Endothelial cell of umbilical vein (primary cell): Measurements from ENCODE around the gene PIWIL4. TPM values are rescaled to one million over a fixed set of nuclear protein-coding genes. Genes with fewer than 3 reads are reported as not detected.

Experiments
- Bru-seq: library from RNA; stranded (reverse); fragments of 400-500 nt; gene quantifications from one replicate; lab custom pipeline; 2021; lab: Mats Ljungman, UMichigan
- BruChase-seq, 2 experiments: library from RNA; stranded (reverse); fragments of 400-500 nt; gene quantifications; one replicate each; lab custom pipeline; 2021; lab: Mats Ljungman, UMichigan
- BruUV-seq: library from RNA; stranded (reverse); fragments of 400-500 nt; replicated peaks from 2 replicates; lab custom pipeline; 2021; lab: Mats Ljungman, UMichigan
- CTCF ChIA-PET: fragments of 300-600, 350-600 bp; sonication (Branson Sonifier 250); formaldehyde crosslinking; loops from one replicate; lab custom pipeline; 2021; ENCODE audit warnings: antibody characterized with exemption, inconsistent platforms; lab: Charles Lee
- POLR2A ChIA-PET: fragments of 300-600, 350-600 bp; sonication (Branson Sonifier 250); formaldehyde crosslinking; loops from one replicate; lab custom pipeline; 2021; ENCODE audit warnings: antibody characterized with exemption, inconsistent platforms; lab: Charles Lee
- DNase-seq: peaks from one replicate; pipeline ENCODE4 v3.0.0-alpha.2; 2011; ENCODE audit warnings: low read depth, low spot score
- FAIRE-seq: peaks from 2 replicates; lab custom pipeline; 2011; peaks lifted over from hg19 to GRCh38; lab: Jason Lieb, UNC
- H2AFZ ChIP-seq: 2 replicates; pipeline ENCODE4 v1.6.0; 2012; ENCODE audit warnings: low read depth, low read length, control low read depth, inconsistent platforms
- H3K27ac ChIP-seq: 2 replicates; pipeline ENCODE4 v1.5.1; 2011; ENCODE audit warnings: low read depth, mild to moderate bottlenecking, control low read depth, low read length, moderate library complexity; ENCODE audit not compliant: insufficient read depth
- H3K27me3 ChIP-seq, 2 experiments: 2 replicates each; pipeline versions ENCODE4 v1.6.0 to v1.6.1; 2011; ENCODE audit warnings: low read length in 2 of 2, mixed read lengths in 1 of 2; ENCODE audit not compliant: control insufficient read depth in 2 of 2, insufficient read depth in 2 of 2
- H3K36me3 ChIP-seq, 2 experiments: 2 replicates in 1 of 2; 3 replicates in 1 of 2; pipeline ENCODE4 v1.5.1; 2011; ENCODE audit warnings: low read length in 2 of 2, mild to moderate bottlenecking in 1 of 2, moderate library complexity in 1 of 2; ENCODE audit not compliant: control insufficient read depth in 2 of 2, insufficient read depth in 2 of 2; ENCODE audit errors: extremely low read depth in 1 of 2
- H3K4me1 ChIP-seq: 3 replicates; pipeline ENCODE4 v1.5.1; 2011; ENCODE audit warnings: mild to moderate bottlenecking, low read length; ENCODE audit not compliant: control insufficient read depth, insufficient read depth; ENCODE audit errors: extremely low read depth
- H3K4me2 ChIP-seq: 2 replicates; pipeline ENCODE4 v1.6.1; 2011; ENCODE audit warnings: low read length, control low read depth, mixed read lengths; ENCODE audit not compliant: insufficient read depth
- H3K4me3 ChIP-seq, 3 experiments: fragments of 200-600 bp in 1 of 3; sonication (generic), shearing (Covaris generic) in 1 of 3; replicated peaks in 1 of 3; 2 replicates each; pipeline ENCODE4 v1.5.1; 2011 to 2016; ENCODE audit warnings: control low read depth in 3 of 3, low read length in 3 of 3, mild to moderate bottlenecking in 2 of 3, inconsistent platforms in 1 of 3, low read depth in 1 of 3, moderate library complexity in 1 of 3; ENCODE audit not compliant: insufficient read depth in 1 of 3
- H3K79me2 ChIP-seq: 2 replicates; pipeline ENCODE4 v1.6.0; 2012; ENCODE audit warnings: low read length, inconsistent platforms; ENCODE audit not compliant: control insufficient read depth, insufficient read depth
- H3K9ac ChIP-seq: replicated peaks from 2 replicates; pipeline ENCODE3; 2011; ENCODE audit warnings: low read length, control low read depth; ENCODE audit not compliant: insufficient read depth; ENCODE audit errors: extremely low read depth
- H3K9me1 ChIP-seq: replicated peaks from 3 replicates; pipeline ENCODE4 v1.6.0; 2011; ENCODE audit warnings: mild to moderate bottlenecking, low read length; ENCODE audit not compliant: control insufficient read depth, insufficient read depth; ENCODE audit errors: extremely low read depth
- H3K9me3 ChIP-seq: replicated peaks from 2 replicates; pipeline ENCODE4 v1.5.1; 2012; ENCODE audit warnings: low read length, inconsistent platforms; ENCODE audit not compliant: control insufficient read depth, insufficient read depth
- H4K20me1 ChIP-seq: replicated peaks from 2 replicates; pipeline ENCODE3; 2011; ENCODE audit warnings: mild to moderate bottlenecking, low read length; ENCODE audit not compliant: control insufficient read depth, insufficient read depth; ENCODE audit errors: extremely low read depth
- EZH2 ChIP-seq: IDR thresholded peaks from 2 replicates; pipeline ENCODE4 v1.6.1; 2012; ENCODE audit warnings: borderline replicate concordance, low read depth, mild to moderate bottlenecking, moderate library complexity, low read length, inconsistent platforms; ENCODE audit not compliant: severe bottlenecking
- FOS ChIP-seq: IDR thresholded peaks from 2 replicates; pipeline ENCODE4 v1.6.1; 2011; ENCODE audit warnings: mild to moderate bottlenecking, low read length, moderate library complexity, borderline replicate concordance; ENCODE audit not compliant: insufficient read depth
- GATA2 ChIP-seq: IDR thresholded peaks from 2 replicates; pipeline ENCODE4 v1.7.0; 2011; ENCODE audit warnings: low read depth, mild to moderate bottlenecking, moderate library complexity, mixed read lengths, low read length; ENCODE audit not compliant: insufficient read length, insufficient read depth
- JUN ChIP-seq: IDR thresholded peaks from 2 replicates; pipeline ENCODE4 v1.6.1; 2011; ENCODE audit warnings: borderline replicate concordance, low read depth; ENCODE audit not compliant: insufficient read length, insufficient read depth
- MYC ChIP-seq: IDR thresholded peaks from one replicate; pipeline ENCODE4 v1.6.1; 2011; ENCODE audit warnings: mild to moderate bottlenecking, low read depth, low read length
- POLR2A ChIP-seq: IDR thresholded peaks from 2 replicates; pipeline ENCODE4 v1.6.1; 2012; ENCODE audit warnings: low read depth, mild to moderate bottlenecking, control low read depth, low read length
- POLR2AphosphoS5 ChIP-seq: IDR thresholded peaks from 2 replicates; pipeline ENCODE4 v1.6.1; 2012; ENCODE audit warnings: low read depth, mild to moderate bottlenecking, control low read depth, low read length, moderate library complexity; ENCODE audit not compliant: insufficient read depth
- dilution Hi-C: fragments of 300-500 bp; cut with MboI; formaldehyde crosslinking; loops from one replicate; pipeline ENCODE4 v1.15.0; 2019; ENCODE audit warnings: low sequenced_read_pairs; ENCODE audit not compliant: extremely low pct_ligation_motif_present
- intact Hi-C: fragments of 100-400 bp; cut with micrococcal nuclease; formaldehyde crosslinking; loops from one replicate; pipeline ENCODE4 v1.10.0; 2022
- long read RNA-seq: library from polyadenylated mRNA; stranded (forward); transcript quantifications from one replicate; pipeline ENCODE4 v2.0.0, GENCODE V29; 2021
- polyA minus RNA-seq, 3 experiments: library from RNA; depleted of rRNA, polyadenylated mRNA; stranded (reverse); fragments of >200 nt; gene quantifications; 1 replicate in 1 of 3; 2 replicates in 2 of 3; pipeline ENCODE4 v1.2.3, GENCODE V29; 2011
- polyA plus RNA-seq, 4 experiments: library from polyadenylated mRNA; depleted of rRNA in 3 of 4; stranded (reverse) in 3 of 4; unstranded in 1 of 4; fragments of >200 nt; gene quantifications; 2 replicates each; pipeline versions ENCODE4 v1.2.1 to v1.2.3, GENCODE V29; 2011 to 2012; ENCODE audit warnings: missing spikeins in 1 of 4
- total RNA-seq: library from RNA; stranded (reverse); gene quantifications from 2 replicates; pipeline ENCODE4 v1.2.3, GENCODE V29; 2021
- TF ChIP-seq, protein P1 (sequence below): IDR thresholded peaks from 2 replicates; pipeline ENCODE4 v1.6.1; 2011; ENCODE audit not compliant: insufficient read depth, insufficient read length
- TF ChIP-seq, protein P2 (sequence below), 2 donors: IDR thresholded peaks; 1 replicate in 1 of 2; 2 replicates in 1 of 2; pipeline ENCODE4 v1.5.1; 2011; ENCODE audit warnings: low read length in 2 of 2, mild to moderate bottlenecking in 2 of 2, moderate library complexity in 2 of 2, control low read depth in 1 of 2, inconsistent platforms in 1 of 2, low read depth in 1 of 2; ENCODE audit not compliant: insufficient read depth in 1 of 2; ENCODE audit errors: extremely low read depth in 1 of 2

The PIWIL4 gene
- 0.25 and 0.64 TPM in 2 replicates for total RNA-seq
- polyA plus RNA-seq = 0.55 and 0.76 TPM in 2 replicates
- 0.32 and 0.86 TPM in 2 replicates for polyA plus RNA-seq (2011; cell fraction: cytosol; rRNA removed)
- 2.9 and 3.1 TPM in 2 replicates for polyA plus RNA-seq (2011; cell fraction: nucleus; rRNA removed)
- polyA plus RNA-seq (2012) = 0.15 and 0.23 TPM in 2 replicates
- polyA minus RNA-seq = 0.45 and 1.9 TPM in 2 replicates
- not detected for polyA minus RNA-seq (2011; cell fraction: cytosol; rRNA and poly(A)+ RNA removed)
- polyA minus RNA-seq (2011; cell fraction: nucleus; rRNA and poly(A)+ RNA removed) = 0.87 and 2.0 TPM in 2 replicates
- Bru-seq, nascent RNA = percentile 27 among the genes with signal in this experiment
- BruChase-seq, experiment 1, labeled RNA remaining after a 6-hour chase = percentile 32 among the genes with signal in this experiment
- BruChase-seq, experiment 2, labeled RNA remaining after a 2-hour chase = percentile 38 among the genes with signal in this experiment
- long read RNA-seq, partial matches to known transcripts = 0 of 1 reads
- long read RNA-seq, other reads (novel, unspliced or antisense) = 1 of 1 reads

DNA sequence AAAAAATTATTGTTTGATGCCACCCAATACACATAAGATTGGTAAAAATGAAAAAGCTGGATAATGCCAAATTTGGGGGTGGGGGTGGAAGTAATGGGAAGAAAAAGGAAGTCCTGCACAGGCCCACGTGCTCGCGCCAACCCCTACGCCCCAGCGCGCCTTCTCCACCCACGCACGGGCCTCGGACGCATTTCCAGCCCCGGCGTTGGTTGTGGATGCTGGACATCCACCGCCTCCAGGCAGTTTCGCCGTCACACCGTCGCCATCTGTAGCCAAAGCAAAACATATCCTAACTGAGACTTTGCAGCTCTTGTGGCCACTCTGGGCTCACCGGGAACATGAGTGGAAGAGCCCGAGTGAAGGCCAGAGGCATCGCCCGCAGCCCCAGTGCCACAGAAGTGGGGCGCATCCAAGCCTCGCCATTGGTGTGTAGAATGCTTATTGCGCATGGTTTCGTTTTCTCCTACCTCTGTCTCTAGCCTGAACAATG lies at the start of gene PIWIL4:
Gene PIWIL4 (plus strand): TSS at position 188 of the 490 bp plus-strand sequence. CDS start 151 bp downstream, at position 339.
- ChIA-PET POLR2A (no interaction called here), CTCF (no interaction called here)
- no peak for TF ChIP-seq MYC
- no peak for TF ChIP-seq POLR2AphosphoS5
- TF ChIP-seq GATA2 = no peak
- TF ChIP-seq, protein P1, sequence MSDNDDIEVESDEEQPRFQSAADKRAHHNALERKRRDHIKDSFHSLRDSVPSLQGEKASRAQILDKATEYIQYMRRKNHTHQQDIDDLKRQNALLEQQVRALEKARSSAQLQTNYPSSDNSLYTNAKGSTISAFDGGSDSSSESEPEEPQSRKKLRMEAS = no peak
- TF ChIP-seq EZH2 = no peak
- TF ChIP-seq, protein P2, sequence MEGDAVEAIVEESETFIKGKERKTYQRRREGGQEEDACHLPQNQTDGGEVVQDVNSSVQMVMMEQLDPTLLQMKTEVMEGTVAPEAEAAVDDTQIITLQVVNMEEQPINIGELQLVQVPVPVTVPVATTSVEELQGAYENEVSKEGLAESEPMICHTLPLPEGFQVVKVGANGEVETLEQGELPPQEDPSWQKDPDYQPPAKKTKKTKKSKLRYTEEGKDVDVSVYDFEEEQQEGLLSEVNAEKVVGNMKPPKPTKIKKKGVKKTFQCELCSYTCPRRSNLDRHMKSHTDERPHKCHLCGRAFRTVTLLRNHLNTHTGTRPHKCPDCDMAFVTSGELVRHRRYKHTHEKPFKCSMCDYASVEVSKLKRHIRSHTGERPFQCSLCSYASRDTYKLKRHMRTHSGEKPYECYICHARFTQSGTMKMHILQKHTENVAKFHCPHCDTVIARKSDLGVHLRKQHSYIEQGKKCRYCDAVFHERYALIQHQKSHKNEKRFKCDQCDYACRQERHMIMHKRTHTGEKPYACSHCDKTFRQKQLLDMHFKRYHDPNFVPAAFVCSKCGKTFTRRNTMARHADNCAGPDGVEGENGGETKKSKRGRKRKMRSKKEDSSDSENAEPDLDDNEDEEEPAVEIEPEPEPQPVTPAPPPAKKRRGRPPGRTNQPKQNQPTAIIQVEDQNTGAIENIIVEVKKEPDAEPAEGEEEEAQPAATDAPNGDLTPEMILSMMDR (IDR thresholded peaks at IDR 0.05; ENCODE audit: extremely low read depth in 1 of 2, insufficient read depth in 1 of 2, low read depth in 1 of 2, low read length in 2 of 2) = no peak
- no peak for TF ChIP-seq POLR2A
- no peak for TF ChIP-seq JUN
- TF ChIP-seq FOS = no peak
- DNase-seq = no peak
- Histone ChIP-seq H3K4me2 (no peak within 1 kb of the TSS), H3K79me2 (no peaks in the 10 kb centered on the region), H3K36me3 (no peaks in the 10 kb centered on the region), H2AFZ (no peak within 1 kb of the TSS), H3K27ac (no peak within 1 kb of the TSS), H3K27me3 (no peaks in the 10 kb centered on the region), H3K9ac (no peak within 1 kb of the TSS), H3K4me3 (no peak within 1 kb of the TSS), H4K20me1 (no peaks in the 10 kb centered on the region), H3K9me3 (no peaks in the 10 kb centered on the region), H3K4me1 (peaks cover 8% of the 10 kb centered on the region), H3K9me1 (no peaks in the 10 kb centered on the region)
- intact Hi-C loops = no loop called here
- FAIRE-seq = no peak
- dilution Hi-C loops = no loop called here
- no TSS peak for BruUV-seq
